CD4-positive, alpha-beta T cell treated with Interferon alpha-2 for 1 hour (primary cell): ENCODE results near the gene SIRT4.

Experiments used
- DNase-seq, 2 donors: peaks; one replicate each; pipeline ENCODE4 v3.0.0-alpha.2; 2020 to 2022

Gene SIRT4, protein sequence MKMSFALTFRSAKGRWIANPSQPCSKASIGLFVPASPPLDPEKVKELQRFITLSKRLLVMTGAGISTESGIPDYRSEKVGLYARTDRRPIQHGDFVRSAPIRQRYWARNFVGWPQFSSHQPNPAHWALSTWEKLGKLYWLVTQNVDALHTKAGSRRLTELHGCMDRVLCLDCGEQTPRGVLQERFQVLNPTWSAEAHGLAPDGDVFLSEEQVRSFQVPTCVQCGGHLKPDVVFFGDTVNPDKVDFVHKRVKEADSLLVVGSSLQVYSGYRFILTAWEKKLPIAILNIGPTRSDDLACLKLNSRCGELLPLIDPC

DNA sequence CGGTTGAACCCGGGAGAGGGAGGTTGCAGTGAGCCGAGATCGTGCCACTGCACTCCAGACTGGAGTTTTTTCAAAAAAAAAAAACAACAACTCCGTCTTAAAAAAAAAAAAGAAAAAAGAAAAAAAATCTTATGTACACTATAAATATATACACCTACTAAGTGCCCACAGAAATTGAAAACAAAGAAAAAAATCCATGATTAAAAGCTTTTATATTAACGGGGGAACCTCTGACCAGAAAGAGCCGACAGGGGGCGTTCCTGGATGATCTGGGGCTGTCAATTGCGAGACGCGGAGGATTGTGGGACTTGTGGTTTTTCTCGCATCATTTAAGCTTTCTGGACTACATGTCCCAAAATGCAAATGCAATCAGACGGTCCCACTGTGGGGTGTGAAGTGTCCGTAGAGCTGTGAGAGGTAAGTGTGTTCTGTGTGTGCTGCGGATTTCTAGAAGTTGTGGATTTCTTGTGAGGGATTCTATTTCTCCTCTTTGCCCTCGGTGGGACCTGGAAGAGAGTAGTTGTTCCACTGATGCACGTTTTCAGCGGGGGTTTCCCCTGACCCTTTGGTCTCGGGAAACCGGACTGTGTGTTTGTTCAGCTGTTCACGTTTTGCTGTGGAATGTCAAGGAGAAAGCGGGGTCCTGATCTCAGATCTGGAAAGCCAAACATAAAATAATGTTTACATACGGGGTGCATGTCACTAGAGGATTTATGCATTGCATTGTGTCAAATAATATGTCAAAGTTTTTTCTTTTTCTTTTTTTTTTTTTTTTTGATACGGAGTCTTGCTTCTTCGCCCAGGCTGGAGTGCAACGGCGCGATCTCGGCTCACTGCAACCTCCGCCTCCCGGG, at the start of gene SIRT4:
SIRT4 (plus strand) TSS at position 360 of the 854 bp plus-strand sequence. CDS start 1,241 bp downstream, outside the sequence.
- DNase-seq, result peak; percentile 91 to 94

DNA sequence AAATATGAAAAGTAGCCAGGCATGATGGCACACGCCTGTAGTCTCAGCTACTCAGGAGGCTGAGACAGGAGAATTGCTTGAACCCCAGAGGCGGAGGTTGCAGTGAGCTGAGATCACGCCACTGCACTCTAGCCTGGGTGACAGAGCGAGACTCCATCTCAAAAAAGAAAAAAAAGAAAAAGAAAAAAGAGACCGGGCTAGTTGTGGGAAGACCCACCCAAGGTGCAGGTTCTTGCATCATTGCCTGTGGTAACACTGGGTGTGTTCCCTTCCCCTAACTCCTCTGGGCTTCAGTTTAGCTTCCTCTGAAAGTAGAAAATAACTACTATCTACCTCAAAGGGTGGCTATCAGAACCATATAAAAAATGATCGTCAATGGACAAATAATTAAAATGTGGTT, 48.8 kb upstream of the SIRT4 start:
- DNase-seq, result peak; percentile 79 to 82

DNA sequence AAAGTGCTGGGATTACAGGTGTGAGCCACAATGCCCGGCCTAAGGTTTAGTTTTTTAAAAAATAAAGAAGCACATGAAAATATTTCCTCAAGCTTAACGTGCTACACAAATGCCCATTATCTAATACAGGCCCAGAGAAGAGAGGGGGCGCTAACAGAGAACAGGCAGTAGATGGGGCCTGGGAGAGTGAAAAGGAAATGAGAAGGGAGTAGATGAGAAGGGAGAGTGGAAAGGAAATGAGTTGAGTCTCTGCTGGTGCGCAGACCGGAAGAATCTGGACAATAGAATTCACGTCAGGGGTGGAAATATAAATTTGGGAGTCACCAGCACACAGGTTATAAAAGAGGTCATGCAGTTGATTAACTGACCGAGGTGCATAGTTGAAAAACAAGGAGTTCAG, 47.3 kb upstream of the SIRT4 start:
- DNase-seq, result no peak

DNA sequence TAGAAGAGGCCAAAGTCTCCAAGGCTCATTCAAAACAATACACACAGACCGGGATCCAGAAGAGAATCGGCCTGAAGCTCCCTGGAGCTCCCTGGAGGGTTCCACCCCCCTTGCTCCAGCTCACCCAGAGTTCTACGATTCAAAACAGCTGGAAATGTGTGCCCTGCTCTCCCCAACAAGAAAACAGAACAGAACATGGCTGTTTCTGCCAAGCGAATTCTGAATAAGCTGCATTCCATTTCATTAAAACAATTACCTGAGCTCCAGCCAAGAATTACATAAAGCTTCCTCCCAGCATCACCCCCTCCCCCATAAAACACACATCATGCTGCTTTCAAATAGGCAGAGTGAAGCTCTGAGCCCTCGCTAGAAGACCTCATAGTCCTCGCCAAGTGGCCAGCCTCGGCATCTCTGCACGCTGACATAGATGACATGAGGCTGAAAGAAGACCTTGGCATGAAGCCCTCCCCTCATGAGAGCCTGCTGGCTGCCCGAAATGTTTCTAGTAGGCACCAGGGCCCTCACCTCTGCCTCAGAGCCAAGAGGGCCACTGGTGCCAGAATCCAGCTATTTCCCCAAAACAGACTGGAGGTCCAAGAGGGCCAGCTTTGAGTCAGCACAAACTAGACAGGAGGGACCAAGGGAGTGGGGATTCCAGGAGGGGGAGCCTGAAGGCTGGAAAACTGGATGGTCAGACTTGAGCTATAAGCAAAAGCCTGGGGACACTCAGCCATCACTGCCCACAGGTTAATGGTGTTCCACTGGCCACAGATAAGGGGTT, 44.9 kb upstream of the SIRT4 start:
- no peak for DNase-seq

GRCh38 chr12:120258323-120258896, 43.7 kb upstream of the SIRT4 start:
- no peak for DNase-seq

DNA sequence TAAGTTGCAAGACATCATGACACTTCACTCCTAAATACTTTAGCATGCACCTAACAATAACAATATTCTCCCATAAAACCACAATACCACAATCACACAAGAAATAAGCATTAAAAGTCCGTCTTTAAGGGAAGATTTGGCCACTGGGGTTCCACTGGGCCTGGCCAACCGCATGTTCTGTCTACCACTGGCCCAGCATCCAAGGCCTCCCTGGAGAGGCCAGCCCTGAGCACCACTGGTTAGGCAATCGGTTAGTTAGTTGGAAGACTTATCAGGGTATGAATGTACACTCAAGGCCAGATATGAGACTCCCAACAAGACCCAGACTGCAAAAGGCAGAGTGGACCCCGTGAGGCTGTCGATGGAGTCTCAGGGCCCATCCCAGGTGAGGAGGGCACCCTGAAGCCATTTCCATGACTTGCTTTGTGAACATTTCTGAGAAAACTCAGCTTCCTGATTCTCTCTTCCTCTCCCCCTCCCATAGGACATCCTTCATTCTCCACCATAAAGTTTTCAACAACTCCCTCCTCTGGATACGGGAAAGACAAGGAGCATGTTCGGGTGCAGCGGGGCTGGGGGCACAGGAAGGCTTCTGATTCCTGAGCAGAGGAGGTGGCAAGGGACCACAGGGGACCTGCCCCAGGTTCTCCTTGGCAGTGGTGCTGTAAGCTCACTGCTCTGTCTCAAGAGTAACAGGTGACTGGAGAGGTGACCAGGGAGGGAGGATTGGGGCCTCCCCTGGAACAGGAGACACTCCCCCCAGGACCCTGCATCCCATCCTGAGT, 42.5 kb upstream of the SIRT4 start:
- no peak for DNase-seq

GRCh38 chr12:120260607-120261006, 41.5 kb upstream of the SIRT4 start:
- no peak for DNase-seq

- peak in 1 of 2 donors; percentile 37 for DNase-seq
Measured at GRCh38 chr12:120261951-120262851, 39.9 kb upstream of the SIRT4 start.

- no peak for DNase-seq
Measured at GRCh38 chr12:120262852-120263747, 39.0 kb upstream of the SIRT4 start.

DNA sequence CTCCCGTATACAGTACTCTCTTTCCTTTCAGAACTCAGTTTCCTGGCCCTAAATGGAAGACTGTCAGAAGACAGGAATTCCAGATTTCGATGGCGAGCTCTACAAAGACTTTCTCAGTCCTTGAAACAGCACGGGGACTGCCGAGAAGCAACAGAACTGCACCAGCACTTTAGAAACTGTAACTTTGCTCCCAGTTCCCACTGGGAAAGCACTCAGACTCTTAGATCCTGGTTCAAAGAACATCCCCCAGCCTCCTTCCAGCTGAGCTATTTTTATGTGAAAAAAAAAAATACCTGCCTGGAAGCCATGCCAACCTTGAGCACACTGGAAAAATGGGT, 38.4 kb upstream of the SIRT4 start:
- no peak for DNase-seq

DNA sequence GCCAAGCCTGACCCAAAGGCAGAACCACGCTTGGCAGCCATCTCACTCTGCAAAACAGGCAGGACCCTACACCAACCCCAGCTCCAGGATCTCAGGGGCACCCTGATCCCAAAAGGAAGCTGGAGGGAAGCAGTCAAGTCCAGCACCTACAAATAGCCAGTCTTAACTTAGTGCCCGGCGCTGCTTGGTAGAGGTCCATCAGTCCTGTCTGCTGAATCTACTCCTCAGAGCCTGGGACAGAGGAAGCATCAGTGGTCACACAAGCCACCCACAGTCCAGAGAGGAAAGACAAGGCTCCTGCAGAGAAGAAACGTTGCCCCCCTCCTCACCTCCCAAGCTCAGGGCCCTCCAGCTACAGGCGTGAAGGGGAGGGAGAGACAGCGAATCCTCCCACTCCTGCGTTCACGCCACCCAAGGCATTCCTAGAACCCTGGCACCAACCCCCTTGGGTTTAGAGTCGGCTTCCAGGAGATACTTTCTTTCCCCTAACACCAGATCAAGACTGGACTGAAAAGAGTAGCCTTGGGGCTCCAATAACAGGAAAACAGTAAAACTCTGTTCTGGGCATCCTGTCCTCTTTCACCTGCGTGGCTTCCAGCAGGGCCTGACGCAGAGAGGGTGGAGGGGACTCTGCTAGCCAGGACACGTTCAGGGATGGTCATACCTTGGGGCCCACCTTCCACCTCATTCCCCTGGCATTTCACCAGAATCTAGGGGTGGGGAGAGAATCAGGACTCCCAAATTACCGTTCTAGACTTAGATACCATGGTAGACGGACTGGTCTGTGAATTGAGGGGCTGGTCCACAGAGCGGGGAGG, 37.8 kb upstream of the SIRT4 start:
- no peak for DNase-seq

GRCh38 chr12:120264904-120265472, 37.1 kb upstream of the SIRT4 start:
- no peak for DNase-seq

DNA sequence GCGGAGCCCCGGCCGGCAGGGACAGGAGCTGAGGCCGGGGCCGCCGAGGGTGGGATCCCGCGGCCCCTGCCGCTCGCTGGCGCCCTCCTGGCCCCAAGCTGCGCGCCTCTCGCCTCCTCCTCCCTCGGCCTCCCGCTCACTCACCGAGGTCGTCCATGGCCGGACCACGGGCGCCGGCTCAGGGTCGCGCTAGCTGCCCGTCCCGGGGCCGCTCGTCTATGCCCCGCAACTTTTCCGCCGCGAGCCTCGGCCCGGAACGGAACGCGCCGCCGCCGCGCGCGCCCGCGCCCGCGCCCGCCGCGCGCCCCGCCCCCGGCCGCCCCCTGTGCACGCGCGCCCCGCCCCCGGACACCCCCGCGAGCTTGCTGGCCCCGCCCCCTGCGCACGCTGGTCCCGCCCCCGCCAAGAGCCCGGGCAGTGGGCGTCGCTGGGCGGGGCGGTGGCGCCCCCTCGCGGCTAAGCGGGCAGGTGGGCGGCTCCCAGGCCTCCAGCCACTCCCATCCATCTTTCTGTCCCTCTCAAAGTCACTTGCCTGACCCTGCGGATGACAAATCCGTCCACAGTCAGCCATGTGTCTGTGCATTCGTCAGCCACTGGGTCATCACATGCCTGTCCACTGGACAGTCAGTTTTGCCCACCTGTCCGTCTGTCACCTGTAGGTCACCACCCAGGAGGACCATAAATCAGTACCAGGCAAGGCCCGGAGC, 36.5 kb upstream of the SIRT4 start, which contains the start of gene PXN:
PXN (minus strand) TSS at position 258 of the 707 bp plus-strand sequence; CDS start at position 157, 101 bp downstream.
- peak; percentile 85 to 92 for DNase-seq

DNA sequence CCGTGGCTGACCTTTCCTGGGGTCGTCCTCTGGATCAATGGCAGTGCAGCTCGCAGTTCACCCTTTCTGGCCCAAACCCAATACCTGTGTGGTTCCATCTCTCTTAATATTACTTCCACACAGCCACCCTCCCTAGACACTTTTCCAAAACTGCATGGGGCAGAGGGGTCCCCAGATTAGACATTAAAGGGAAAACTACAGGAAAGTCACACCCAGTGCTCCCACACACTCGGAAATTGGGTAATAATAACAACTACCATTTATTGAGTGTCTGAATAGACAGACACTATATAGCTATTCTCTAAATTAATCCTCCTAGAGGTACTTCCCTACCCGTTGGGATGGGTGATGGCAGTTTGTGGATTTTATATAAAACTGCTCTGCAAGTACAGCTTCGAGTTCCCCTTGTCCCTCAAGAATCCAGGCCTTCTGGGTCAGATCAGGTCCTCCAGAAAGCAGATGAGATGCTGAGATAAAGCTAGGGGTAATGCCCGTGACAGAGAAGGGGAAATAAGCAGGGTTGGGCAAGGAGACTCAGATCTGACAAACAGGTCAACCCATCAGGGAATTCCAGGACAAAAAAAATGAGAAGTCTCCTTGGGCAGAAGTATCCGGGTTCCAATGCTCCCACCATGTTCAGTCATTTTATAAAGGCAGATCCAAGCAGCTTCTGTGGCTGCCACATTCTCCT, 35.8 kb upstream of the SIRT4 start:
- DNase-seq, result no peak

- no peak for DNase-seq
Measured at GRCh38 chr12:120267736-120268135, 34.4 kb upstream of the SIRT4 start.

GRCh38 chr12:120276734-120277133, 25.4 kb upstream of the SIRT4 start:
- DNase-seq, result no peak
